ENCODE measurements around the gene RND2. TPM values are rescaled to one million over a fixed set of nuclear protein-coding genes. Genes with fewer than 3 reads are reported as not detected.
A peak's percentile ranks its signal among the peaks of the same experiment; 100 is the strongest.

RND2 gene
- total and polyA plus RNA-seq, 9 of the 15 experiments (the other 6 are each of a cell fraction or from before 2014, with no cell fraction given), result 0.15 to 1.9 (median 0.98) TPM

DNA sequence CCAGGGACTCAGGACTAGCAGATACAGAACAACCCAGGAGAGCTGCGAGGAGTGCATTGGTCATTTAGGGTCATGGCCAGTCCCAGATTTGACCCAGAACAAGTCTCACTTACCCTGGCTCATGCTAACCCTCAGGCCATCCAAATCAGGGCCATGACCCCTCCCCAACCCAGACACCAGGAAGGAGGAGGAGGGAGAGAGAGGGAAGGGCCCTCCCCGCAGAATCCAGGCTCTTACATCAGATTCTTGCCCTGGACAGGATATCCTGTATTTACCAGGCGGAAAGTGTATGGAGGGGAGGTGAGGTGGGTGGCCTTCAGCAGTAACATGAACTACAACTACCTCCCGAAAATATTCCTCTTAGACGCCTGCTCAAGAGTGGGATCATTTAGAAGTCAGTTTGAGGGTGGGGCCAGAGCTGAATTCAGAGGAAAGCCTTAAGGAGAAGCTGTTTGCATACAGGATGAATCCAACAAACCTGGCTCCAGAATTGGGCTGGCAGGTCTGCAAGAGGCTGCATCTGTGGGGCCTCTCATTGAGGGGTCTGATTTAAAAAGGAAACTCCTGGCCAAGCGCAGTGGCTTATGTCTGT is 4.9 kb upstream of the RND2 start:
- TSS peak; percentile 47 for BruUV-seq (replicated peaks)
- ATAC-seq (peak; percentile 15), FAIRE-seq (peak; percentile 76), DNase-seq (ENCODE audit: extremely low read depth in 1 of 4, low spot score in 3 of 4) (peak in 1 of 4 experiments; percentile 57)
- no peaks in the 10 kb centered on the region for H3K9me3 ChIP-seq (replicated peaks; ENCODE audit: control insufficient read depth, insufficient read depth, low read depth, low read length)
- peak overlapping the region; percentile 66 to 86 for H3K9ac ChIP-seq (ENCODE audit: insufficient read depth in 1 of 2, low read depth in 2 of 2, low read length in 2 of 2)
- peak overlapping the region; percentile 83 for H3K27ac ChIP-seq (ENCODE audit: extremely low read depth, low read depth, low read length)
- peaks cover 39% of the 10 kb centered on the region; the same call in 2 of the 3 replicates for H3K36me3 ChIP-seq (ENCODE audit: control insufficient read depth, insufficient read depth, low read length)
- POLR2A ChIA-PET, result interaction anchor here (0.7 to 6.7 kb wide), 9 partner anchors 8 to 348 kb away, joined by 3 to 79 read pairs (median 4); partner anchors contain the start of gene RPL27
- intact Hi-C loops (cut with micrococcal nuclease), result no loop called here
- H2AFZ ChIP-seq (ENCODE audit: low read depth, low read length), result peak overlapping the region; percentile 58; the same call in 1 of the 2 replicates
- WGBS (ENCODE audit: insufficient coverage, low coverage, missing lambda C conversion rate), result 27% methylated on average over 6 of the region's 6 CpGs
- in situ Hi-C loops (cut with MboI), result no loop called here
- no peaks in the 10 kb centered on the region for H3K27me3 ChIP-seq (ENCODE audit: control insufficient read depth in 2 of 2, insufficient read depth in 2 of 2, low read length in 2 of 2)
- peak overlapping the region; percentile 62 for H3K4me2 ChIP-seq (ENCODE audit: insufficient read depth, low read length)
- H4K20me1 ChIP-seq (replicated peaks; ENCODE audit: control insufficient read depth, insufficient read depth, low read length), result peaks cover 10% of the 10 kb centered on the region; the same call in 1 of the 2 replicates
- peaks cover 40% of the 10 kb centered on the region for H3K79me2 ChIP-seq (ENCODE audit: control insufficient read depth, insufficient read depth, low read length)
- H3K4me1 ChIP-seq (replicated peaks in 1 of 2; ENCODE audit: control insufficient read depth in 2 of 2, insufficient read depth in 2 of 2, low read length in 2 of 2), result peaks cover 27 to 60% of the 10 kb centered on the region in 2 experiments
- peaks cover 10% of the 10 kb centered on the region for H3K9me1 ChIP-seq (ENCODE audit: control insufficient read depth, insufficient read depth, low read length)
- H3K4me3 ChIP-seq, result no peak overlapping the region
- CTCF ChIA-PET (ENCODE audit: low intra/inter-chr PET ratio), result interaction anchor here (0.6 kb wide), 1 partner anchor 13 kb away, joined by 3 read pairs; the partner anchor contains the start of gene IFI35
- TF ChIP-seq GABPA (tag; conservative IDR thresholded peaks at IDR 0.05; ENCODE audit: low read depth) (peak; percentile 78), ZNF12 (CRISPR knock-in tag; IDR thresholded peaks at IDR 0.05) (no peak), RBBP5 (IDR thresholded peaks at IDR 0.05; ENCODE audit: borderline replicate concordance, insufficient read depth, low read length, poor library complexity, severe bottlenecking) (no peak), POLR2H (tag; IDR thresholded peaks at IDR 0.05; ENCODE audit: low read depth) (peak; percentile 63), ZNF584 (CRISPR knock-in tag; IDR thresholded peaks at IDR 0.05; ENCODE audit: low read depth) (peak; percentile 49; the same call in 1 of the 2 replicates), ZNF644 (tag; IDR thresholded peaks at IDR 0.05; ENCODE audit: low read depth) (0 out of 2 replicates have a peak, but pooled peaks have one; percentile 2), RCOR1 (IDR thresholded peaks at IDR 0.05; ENCODE audit: borderline replicate concordance in 1 of 2, low read depth in 2 of 2, low read length in 2 of 2) (peak in 1 of 2 experiments; percentile 41; a peak in 1 of 4 replicates), ETV1 (tag; conservative IDR thresholded peaks at IDR 0.05; ENCODE audit: low read depth) (0 out of 2 replicates have a peak, but pooled peaks have one; percentile 29)
- TF ChIP-seq, protein P1, sequence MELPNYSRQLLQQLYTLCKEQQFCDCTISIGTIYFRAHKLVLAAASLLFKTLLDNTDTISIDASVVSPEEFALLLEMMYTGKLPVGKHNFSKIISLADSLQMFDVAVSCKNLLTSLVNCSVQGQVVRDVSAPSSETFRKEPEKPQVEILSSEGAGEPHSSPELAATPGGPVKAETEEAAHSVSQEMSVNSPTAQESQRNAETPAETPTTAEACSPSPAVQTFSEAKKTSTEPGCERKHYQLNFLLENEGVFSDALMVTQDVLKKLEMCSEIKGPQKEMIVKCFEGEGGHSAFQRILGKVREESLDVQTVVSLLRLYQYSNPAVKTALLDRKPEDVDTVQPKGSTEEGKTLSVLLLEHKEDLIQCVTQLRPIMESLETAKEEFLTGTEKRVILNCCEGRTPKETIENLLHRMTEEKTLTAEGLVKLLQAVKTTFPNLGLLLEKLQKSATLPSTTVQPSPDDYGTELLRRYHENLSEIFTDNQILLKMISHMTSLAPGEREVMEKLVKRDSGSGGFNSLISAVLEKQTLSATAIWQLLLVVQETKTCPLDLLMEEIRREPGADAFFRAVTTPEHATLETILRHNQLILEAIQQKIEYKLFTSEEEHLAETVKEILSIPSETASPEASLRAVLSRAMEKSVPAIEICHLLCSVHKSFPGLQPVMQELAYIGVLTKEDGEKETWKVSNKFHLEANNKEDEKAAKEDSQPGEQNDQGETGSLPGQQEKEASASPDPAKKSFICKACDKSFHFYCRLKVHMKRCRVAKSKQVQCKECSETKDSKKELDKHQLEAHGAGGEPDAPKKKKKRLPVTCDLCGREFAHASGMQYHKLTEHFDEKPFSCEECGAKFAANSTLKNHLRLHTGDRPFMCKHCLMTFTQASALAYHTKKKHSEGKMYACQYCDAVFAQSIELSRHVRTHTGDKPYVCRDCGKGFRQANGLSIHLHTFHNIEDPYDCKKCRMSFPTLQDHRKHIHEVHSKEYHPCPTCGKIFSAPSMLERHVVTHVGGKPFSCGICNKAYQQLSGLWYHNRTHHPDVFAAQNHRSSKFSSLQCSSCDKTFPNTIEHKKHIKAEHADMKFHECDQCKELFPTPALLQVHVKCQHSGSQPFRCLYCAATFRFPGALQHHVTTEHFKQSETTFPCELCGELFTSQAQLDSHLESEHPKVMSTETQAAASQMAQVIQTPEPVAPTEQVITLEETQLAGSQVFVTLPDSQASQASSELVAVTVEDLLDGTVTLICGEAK (IDR thresholded peaks at IDR 0.05), result peak; percentile 31; the same call in 1 of the 2 replicates
- TF ChIP-seq, protein P1 (CRISPR knock-in tag; IDR thresholded peaks at IDR 0.05), result no peak

Data from K562 (cell line).